ENCODE measurements around the gene ATXN1. TPM values are rescaled to one million over a fixed set of nuclear protein-coding genes. Genes with fewer than 3 reads are reported as not detected.

Gene ATXN1
- total and polyA plus RNA-seq, 2 experiments from 2014 or later, result 4.8 to 9.1 TPM

DNA sequence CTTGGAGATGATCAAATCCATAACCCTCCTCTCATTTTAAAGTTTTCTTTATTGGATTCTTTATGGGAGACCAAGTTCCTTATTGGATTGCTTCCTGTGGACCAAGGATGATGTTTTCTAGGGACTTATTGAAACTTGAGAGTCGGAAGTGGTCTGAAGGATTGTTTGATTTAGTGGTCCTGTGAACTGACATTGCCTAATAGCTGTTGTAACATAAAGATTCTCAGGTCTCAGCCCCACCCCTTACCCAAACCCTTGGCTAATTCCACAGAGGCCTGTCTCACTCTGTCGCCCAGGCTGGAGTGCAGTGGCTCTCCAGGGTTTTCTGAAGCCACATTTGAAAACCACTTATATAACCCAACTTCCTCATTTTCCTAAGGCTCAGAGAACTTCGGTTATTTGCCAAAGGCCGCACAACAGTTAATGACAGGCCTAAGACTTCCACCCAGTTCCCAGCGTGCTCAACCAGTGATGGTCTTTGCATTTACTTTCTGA, 77.0 kb downstream of the ATXN1 start (continued):
- TF ChIP-seq, protein P1, sequence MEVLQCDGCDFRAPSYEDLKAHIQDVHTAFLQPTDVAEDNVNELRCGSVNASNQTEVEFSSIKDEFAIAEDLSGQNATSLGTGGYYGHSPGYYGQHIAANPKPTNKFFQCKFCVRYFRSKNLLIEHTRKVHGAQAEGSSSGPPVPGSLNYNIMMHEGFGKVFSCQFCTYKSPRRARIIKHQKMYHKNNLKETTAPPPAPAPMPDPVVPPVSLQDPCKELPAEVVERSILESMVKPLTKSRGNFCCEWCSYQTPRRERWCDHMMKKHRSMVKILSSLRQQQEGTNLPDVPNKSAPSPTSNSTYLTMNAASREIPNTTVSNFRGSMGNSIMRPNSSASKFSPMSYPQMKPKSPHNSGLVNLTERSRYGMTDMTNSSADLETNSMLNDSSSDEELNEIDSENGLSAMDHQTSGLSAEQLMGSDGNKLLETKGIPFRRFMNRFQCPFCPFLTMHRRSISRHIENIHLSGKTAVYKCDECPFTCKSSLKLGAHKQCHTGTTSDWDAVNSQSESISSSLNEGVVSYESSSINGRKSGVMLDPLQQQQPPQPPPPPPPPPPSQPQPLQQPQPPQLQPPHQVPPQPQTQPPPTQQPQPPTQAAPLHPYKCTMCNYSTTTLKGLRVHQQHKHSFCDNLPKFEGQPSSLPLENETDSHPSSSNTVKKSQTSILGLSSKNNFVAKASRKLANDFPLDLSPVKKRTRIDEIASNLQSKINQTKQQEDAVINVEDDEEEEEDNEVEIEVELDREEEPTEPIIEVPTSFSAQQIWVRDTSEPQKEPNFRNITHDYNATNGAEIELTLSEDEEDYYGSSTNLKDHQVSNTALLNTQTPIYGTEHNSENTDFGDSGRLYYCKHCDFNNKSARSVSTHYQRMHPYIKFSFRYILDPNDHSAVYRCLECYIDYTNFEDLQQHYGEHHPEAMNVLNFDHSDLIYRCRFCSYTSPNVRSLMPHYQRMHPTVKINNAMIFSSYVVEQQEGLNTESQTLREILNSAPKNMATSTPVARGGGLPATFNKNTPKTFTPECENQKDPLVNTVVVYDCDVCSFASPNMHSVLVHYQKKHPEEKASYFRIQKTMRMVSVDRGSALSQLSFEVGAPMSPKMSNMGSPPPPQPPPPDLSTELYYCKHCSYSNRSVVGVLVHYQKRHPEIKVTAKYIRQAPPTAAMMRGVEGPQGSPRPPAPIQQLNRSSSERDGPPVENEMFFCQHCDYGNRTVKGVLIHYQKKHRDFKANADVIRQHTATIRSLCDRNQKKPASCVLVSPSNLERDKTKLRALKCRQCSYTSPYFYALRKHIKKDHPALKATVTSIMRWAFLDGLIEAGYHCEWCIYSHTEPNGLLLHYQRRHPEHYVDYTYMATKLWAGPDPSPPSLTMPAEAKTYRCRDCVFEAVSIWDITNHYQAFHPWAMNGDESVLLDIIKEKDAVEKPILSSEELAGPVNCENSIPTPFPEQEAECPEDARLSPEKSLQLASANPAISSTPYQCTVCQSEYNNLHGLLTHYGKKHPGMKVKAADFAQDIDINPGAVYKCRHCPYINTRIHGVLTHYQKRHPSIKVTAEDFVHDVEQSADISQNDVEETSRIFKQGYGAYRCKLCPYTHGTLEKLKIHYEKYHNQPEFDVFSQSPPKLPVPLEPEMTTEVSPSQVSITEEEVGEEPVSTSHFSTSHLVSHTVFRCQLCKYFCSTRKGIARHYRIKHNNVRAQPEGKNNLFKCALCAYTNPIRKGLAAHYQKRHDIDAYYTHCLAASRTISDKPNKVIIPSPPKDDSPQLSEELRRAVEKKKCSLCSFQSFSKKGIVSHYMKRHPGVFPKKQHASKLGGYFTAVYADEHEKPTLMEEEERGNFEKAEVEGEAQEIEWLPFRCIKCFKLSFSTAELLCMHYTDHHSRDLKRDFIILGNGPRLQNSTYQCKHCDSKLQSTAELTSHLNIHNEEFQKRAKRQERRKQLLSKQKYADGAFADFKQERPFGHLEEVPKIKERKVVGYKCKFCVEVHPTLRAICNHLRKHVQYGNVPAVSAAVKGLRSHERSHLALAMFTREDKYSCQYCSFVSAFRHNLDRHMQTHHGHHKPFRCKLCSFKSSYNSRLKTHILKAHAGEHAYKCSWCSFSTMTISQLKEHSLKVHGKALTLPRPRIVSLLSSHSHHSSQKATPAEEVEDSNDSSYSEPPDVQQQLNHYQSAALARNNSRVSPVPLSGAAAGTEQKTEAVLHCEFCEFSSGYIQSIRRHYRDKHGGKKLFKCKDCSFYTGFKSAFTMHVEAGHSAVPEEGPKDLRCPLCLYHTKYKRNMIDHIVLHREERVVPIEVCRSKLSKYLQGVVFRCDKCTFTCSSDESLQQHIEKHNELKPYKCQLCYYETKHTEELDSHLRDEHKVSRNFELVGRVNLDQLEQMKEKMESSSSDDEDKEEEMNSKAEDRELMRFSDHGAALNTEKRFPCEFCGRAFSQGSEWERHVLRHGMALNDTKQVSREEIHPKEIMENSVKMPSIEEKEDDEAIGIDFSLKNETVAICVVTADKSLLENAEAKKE (CRISPR knock-in tag; IDR thresholded peaks at IDR 0.05), result no peak
- TF ChIP-seq CREB1 (CRISPR knock-in tag; IDR thresholded peaks at IDR 0.05; ENCODE audit: low read depth), result no peak
- TF ChIP-seq ZNF331 (CRISPR knock-in tag; IDR thresholded peaks at IDR 0.05; ENCODE audit: low read depth), result no peak

DNA sequence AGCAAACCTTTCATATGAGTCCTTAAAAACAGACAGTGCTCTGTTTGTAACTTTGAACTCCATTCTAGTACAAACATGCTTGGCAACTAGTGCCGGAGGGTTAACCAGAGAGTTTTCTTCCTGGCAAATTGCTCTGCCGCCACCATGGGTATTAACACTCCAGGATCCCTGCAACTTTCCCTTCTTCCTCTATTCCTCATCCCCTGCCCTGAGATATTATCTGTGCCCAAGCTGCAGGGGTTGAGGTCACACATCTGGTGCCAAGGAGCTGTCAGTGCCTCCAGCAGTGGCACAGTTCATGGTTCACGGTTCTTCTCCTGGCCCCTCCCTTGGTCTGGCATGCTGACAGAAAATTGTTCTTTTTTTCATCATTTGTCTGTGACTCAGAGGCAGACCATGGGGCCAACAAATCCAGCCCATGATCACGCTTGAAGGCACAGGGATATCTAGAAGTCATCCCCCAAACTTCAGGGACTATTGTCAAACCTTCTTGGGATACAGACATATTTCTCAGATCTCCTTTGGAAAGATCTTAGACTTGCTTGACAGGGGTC, 77.5 kb downstream of the ATXN1 start:
- no peaks in the 10 kb centered on the region for H3F3A ChIP-seq (replicated peaks; ENCODE audit: low read depth)
- Mint-ChIP-seq H3K27ac (no peak overlapping the region), H3K4me1 (peaks cover 9% of the 10 kb centered on the region; the same call in 2 of the 3 replicates), H3K9me3 (no peaks in the 10 kb centered on the region), H3K36me3 (ENCODE audit: low read depth) (no peaks in the 10 kb centered on the region), H3K27me3 (ENCODE audit: insufficient read depth, low read depth, poor library complexity) (peaks cover 5% of the 10 kb centered on the region), H3K4me3 (no peak overlapping the region)
- no peaks in the 10 kb centered on the region for H4K20me1 ChIP-seq (replicated peaks; ENCODE audit: insufficient read depth)
- no peak overlapping the region for H3K4me2 ChIP-seq
- H2AFZ ChIP-seq, result no peak overlapping the region
- 0 out of 2 replicates have a peak, but pooled peaks cover 6% of the 10 kb centered on the region for H3K4me1 ChIP-seq (ENCODE audit: insufficient read depth)
- ATAC-seq, result no peak
- H3K79me2 ChIP-seq (replicated peaks; ENCODE audit: insufficient read depth), result no peaks in the 10 kb centered on the region
- no peak overlapping the region for H3K4me3 ChIP-seq
- no peak for DNase-seq (ENCODE audit: low spot score)
- no peak overlapping the region for H3K27ac ChIP-seq (ENCODE audit: low read depth)
- H3K27me3 ChIP-seq (ENCODE audit: insufficient read depth), result no peaks in the 10 kb centered on the region
- H3K9me2 ChIP-seq (ENCODE audit: insufficient read depth), result no peaks in the 10 kb centered on the region
- no peaks in the 10 kb centered on the region for H3K36me3 ChIP-seq (ENCODE audit: insufficient read depth)
- no peak for TF ChIP-seq JUNB (IDR thresholded peaks at IDR 0.05; ENCODE audit: unreplicated experiment)
- TF ChIP-seq, protein P1 (CRISPR knock-in tag; IDR thresholded peaks at IDR 0.05), result no peak
- TF ChIP-seq, protein P2, sequence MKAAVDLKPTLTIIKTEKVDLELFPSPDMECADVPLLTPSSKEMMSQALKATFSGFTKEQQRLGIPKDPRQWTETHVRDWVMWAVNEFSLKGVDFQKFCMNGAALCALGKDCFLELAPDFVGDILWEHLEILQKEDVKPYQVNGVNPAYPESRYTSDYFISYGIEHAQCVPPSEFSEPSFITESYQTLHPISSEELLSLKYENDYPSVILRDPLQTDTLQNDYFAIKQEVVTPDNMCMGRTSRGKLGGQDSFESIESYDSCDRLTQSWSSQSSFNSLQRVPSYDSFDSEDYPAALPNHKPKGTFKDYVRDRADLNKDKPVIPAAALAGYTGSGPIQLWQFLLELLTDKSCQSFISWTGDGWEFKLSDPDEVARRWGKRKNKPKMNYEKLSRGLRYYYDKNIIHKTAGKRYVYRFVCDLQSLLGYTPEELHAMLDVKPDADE (IDR thresholded peaks at IDR 0.05), result no peak
- no peak for TF ChIP-seq EZH2phosphoT487 (IDR thresholded peaks at IDR 0.05; ENCODE audit: unreplicated experiment)
- TF ChIP-seq ZNF331 (CRISPR knock-in tag; IDR thresholded peaks at IDR 0.05; ENCODE audit: low read depth), result no peak
- TF ChIP-seq ZNF114 (CRISPR knock-in tag; IDR thresholded peaks at IDR 0.05), result no peak
- no peak for TF ChIP-seq CREB1 (CRISPR knock-in tag; IDR thresholded peaks at IDR 0.05; ENCODE audit: low read depth)

Measured in GM23338 (cell line).